Measurements from ENCODE around the gene PRODH2.
"Not testable (repeated sequence)": the region's sequence is repeated elsewhere in the genome, so short reads cannot be mapped to it uniquely, and the experiment has no call there.

The PRODH2 gene

DNA sequence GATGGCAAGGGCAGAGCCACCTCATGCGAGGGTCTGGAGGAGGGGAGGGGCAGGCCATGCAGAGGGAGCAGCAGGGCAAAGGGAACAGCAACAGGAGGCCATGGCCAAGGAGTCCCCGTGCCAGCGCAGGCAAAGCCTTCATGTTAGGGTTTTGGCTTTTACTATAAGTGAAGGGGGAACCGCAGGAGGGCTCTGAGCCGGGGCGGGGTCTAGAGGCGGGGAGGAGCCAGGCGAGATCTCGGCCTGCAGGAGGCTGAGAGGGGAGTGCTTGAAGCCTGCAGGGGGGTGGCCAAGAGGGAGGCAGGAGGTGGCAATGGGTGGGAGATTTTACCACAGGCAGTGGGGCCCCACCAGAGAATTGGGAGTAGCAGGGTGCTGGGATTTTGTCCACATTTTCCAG, 31.0 kb downstream of the PRODH2 start:
- no peak for DNase-seq (ENCODE audit: low read depth in 2 of 2)

DNA sequence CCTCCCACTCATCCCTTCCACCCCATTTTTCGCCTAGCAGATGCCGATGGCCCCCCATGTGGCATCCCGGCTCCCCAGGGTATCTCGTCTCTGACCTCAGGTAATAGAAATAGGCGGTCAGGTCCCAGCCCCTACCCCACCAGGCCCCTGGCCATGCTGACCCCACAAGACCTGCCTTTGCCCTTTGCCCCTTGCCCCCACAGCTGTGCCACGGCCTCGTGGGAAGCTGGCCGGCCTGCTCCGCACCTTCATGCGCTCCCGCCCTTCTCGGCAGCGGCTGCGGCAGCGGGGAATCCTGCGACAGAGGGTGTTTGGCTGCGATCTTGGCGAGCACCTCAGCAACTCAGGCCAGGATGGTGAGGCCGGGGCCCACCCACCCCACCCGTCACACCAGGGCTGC, 31.9 kb downstream of the PRODH2 start:
- DNase-seq (ENCODE audit: low read depth in 2 of 2): no peak

DNA sequence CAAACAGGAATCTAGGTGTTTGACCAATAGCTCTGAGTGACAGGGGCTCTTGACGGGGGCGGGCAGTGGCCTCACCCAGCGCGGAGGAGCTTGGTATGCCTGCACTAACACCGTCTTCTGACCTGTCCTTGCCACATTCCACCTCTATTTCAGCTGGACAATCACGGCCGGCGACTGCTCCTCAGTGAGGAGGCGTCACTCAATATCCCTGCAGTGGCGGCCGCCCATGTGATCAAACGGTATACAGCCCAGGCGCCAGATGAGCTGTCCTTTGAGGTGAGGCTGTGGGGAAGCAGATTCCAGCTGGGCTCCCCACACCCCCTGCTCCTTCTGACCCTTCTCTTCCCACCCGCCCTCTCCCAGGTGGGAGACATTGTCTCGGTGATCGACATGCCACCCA, 32.6 kb downstream of the PRODH2 start:
- DNase-seq (ENCODE audit: low read depth in 2 of 2): no peak

DNA sequence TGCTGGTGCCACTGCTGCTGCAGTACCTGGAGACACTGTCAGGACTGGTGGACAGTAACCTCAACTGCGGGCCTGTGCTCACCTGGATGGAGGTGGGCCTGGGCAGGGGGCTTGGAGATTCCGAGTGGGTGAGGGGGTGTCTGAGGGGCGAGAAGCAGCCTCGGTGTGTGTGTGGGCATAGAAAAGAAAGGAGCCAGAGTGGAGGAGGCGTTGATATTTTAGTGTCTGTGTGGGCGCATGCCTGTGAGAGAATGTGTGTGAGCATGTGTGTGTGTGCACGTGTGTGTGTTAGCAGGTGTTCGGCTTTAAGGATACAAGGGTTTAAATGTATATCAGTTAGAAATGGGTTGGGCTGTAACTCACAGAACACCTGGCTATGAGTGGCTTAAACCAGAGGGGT, 33.6 kb downstream of the PRODH2 start:
- no peak for DNase-seq (ENCODE audit: low read depth in 2 of 2)

DNA sequence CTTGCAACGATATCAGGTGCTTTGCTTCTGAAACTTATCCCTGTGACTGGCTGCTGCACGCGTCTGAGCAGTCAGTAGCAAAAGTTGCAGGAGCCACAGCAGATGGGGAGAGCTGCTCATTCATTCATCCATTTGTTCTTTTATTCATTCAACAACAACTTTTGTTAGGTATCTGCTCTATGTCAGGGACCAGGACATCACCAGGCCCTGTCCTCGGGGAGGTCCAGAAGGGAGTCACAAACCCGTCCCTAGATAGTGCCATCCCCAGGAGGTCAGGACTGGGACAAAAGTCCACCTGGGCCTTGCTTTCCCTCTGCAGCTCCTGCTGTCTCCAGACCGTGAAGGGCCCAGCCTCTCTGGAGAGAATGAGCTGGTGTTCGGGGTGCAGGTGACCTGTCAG, 34.7 kb downstream of the PRODH2 start:
- DNase-seq (ENCODE audit: low read depth in 2 of 2): no peak

DNA sequence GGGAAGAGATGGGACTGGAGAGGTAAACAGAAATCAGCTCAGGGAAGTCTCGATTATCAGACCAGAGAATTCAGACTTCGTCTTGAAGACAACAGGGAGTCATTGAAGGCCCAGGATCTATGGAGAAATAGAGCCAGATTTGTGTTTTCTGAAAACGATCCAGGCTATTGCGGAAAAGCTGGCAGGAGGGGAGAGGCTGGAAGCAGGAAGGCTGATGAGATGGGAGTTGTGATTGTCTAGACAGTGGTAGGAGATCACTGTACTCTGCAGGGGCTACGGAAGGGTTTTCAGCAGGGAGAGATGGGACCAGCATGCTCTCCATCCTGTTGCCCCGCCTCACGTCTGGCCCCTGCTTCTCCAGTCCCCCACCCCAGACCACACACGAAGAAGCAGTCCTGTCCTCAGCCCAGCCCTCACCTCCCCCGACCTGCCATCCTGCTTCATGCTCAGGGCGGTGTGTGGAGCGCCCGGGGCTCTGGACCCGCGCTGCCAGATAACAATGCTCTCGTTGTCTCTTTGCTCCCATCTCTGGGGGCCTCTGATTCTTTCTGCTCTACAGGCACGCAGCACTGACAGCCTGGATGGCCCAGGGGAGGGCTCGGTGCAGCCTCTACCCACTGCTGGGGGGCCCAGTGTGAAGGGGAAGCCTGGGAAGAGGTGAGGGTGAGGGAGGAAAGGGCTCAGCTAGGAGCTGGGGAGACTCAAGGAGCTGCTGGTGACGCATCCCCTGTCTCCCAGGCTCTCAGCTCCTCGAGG, 35.4 kb downstream of the PRODH2 start:
- no peak for DNase-seq (ENCODE audit: low read depth in 2 of 2)

DNA sequence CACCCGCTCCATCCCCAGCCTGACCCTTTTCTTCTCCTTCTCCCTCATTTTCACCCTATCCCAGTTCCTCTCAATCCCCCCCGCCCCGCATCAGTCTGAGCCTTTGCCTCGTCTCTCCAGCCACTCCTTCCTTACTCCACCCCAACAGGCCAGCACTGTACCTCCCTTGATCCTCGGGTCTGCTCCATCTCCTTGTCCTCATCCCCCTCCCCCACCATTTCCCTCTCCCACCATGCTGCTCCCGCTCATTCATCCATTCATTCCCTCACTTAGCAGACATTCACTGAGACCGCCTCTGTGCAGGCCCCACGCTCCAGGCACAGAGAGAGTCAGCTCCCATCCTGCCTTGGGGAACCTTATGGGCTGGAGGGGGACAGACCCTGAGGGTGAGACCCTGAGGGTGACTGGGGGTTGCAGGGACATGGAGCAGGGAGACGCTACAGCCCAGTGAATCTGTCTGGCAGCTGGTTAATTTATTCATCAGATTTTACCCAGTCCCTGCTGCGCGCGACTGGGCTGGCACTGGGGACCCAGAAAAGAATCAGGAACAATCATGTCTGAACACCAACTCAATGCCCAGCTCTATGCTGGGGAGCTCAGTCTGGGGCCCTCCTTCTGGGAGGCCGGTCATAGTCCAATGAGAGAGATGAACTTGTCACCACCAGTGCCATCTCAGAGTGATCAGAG, 36.4 kb downstream of the PRODH2 start:
- DNase-seq (ENCODE audit: low read depth in 2 of 2): no peak

DNA sequence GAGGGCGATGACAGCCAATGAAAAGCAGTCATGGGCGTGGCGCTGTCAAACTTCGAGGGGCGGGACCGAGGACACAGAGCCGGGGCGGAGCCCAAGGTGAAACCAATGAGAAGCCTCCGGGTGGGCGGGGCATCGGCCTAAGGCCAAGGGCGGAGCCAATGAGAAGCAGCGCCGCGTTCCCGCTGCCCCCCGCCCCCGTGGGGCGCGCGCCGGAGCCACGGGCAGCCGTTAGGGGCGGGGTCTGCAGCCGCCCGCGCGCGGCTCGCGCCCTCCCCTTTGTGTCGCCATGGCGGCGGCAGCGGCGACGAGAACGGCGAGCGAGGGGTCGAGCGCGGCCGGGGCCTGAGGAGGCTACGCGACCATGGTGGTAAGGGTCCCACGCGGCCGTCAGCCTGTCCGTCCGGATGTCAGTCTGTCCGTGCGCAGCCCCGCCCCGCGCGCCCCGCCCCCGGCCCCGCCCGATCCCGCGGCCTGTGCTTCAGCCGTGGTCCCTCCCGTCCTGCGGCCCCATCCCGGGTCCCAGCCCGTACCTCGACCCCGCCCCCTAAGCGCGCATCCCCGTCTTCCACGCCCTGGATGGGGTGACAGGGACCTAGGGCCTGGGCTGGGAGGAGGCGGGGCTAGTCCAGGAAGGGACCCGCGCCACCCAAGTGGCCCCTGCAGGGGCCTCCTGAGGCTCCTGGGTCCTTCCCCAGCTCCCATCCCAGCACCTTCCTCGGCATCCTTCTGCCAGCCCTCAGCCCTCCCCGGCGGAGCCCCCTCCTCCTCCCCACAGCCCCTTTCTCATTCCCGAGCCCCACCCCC, 37.1 kb downstream of the PRODH2 start, which contains the start of gene ARHGAP33:
TSS of gene ARHGAP33 (plus strand) at position 267 of the 804 bp plus-strand sequence. CDS start at position 362, 95 bp downstream.
- peak; percentile 85 to 89 for DNase-seq (ENCODE audit: low read depth in 2 of 2)

DNA sequence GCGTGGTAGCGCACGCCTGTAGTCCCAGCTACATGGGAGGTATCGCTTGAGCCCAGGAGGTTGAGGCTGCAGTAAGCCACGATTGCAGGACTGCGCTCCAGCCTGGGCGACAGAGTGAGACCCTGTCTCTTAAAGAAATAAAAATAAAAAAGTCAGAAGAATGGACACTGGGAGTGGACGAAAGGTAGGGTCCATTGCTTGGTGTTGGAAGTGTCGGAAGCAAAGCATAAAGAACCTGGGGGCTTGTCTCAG, 37.7 kb downstream of the PRODH2 start:
- no peak for DNase-seq (ENCODE audit: low read depth in 2 of 2)

DNA sequence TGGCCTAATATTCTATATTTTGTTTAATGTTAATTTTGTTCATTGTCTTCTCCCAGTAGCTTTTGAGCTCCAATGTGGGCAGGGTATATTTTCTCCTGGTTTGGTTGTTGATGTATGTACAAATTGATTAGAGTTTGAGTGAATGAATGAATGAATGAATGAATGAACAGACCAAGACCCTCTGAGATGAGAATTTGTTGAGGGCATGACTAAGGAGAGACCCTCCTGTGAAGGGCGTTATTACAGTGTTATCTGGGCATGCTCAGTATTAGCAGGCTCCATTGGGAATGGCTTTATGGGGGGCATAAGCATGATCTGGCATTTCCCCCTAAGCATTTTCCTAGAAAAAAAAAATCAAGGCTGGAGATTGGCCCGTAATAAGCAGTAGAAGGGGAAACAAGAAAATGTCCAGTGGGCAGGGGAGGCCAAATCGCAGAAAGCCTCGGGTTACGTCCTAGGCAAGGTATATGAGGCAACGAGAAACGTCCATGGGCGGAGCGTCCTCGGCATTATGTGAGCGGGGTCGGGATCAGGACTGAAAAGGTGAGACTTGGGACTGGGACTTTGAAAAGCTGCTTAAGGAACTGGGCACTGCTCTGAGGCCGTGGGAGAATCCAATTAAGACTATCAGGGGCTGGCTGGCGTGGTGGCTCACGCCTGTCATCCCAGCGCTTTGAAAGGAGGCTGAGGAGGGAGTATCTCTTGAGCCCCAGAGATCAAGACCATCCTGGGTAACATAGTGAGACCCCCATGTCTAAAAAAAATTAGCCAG, 38.2 kb downstream of the PRODH2 start:
- no peak for DNase-seq (ENCODE audit: low read depth in 2 of 2)

- DNase-seq (ENCODE audit: low read depth in 2 of 2): no peak
Observed at GRCh38 chr19:35773020-35773806, 39.4 kb downstream of the PRODH2 start.

DNA sequence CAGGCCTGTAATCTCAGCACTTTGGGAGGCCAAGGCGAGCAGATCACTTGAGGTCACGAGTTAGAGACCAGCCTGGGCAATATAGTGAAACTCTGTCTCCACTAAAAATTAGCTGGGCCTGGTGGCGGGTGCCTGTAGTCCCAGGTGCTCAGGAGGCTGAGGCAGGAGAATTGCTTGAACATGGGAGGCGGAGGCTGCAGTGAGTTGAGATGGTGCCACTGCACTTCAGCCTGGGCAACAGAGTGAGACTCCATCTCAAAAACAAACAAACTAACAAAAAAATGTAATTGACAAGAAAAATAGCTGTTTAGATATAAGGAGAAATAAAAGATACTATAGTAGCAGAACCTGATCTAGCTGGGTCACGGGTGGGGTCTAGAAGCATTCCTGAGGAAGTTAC, 40.3 kb downstream of the PRODH2 start:
- not testable (repeated sequence) for DNase-seq (ENCODE audit: low read depth in 2 of 2)

DNA sequence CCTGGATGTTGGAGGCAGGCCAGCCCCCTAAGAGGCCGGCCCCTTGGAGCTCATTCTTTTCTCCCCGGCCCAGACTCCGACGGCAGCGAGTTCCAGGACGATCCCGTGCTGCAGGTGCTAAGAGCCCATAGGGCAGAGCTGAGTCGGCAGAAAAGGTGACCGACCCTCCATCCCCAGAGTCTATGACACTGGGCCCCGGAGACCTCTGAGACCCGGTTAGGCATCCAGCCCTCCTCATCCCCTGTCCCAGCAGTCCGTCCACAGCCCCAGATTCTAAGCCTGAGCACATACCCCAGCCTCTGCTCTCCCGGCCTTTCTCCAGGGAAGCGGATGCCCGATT, 44.6 kb downstream of the PRODH2 start:
- DNase-seq (ENCODE audit: low read depth in 2 of 2): no peak

GRCh38 chr19:35767288-35768081, 45.2 kb downstream of the PRODH2 start:
- DNase-seq (ENCODE audit: low read depth in 2 of 2): no peak

- DNase-seq (ENCODE audit: low read depth in 2 of 2): no peak
Observed at GRCh38 chr19:35766571-35767104, 46.0 kb downstream of the PRODH2 start.

- DNase-seq (ENCODE audit: low read depth in 2 of 2): no peak
Observed at GRCh38 chr19:35764432-35765315, 48.0 kb downstream of the PRODH2 start.

GRCh38 chr19:35760711-35761349, 51.8 kb downstream of the PRODH2 start:
- no peak for DNase-seq (ENCODE audit: low read depth in 2 of 2)

DNA sequence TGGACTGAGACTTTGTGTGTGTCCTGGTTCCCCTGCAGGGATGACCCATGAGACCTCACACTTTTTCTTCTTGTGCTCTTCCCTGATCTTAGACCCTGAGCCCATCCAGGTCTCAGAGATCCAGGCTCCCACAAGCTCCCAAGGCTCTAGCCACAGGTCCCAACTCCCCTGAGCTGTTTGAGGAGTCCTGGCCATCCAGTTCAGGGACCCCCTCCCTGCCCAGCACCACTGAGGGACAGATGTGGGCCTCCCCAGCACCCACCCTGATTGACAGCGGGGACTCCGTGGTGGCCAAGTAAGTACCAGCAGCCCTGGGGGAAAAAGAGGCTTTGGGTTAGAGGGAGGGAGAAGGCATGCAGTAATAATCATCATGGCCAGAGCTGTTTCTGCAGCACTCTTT, 52.9 kb downstream of the PRODH2 start:
- DNase-seq (ENCODE audit: low read depth in 2 of 2): no peak
